A549 (cell line): ENCODE measurements around the gene ISG15. TPM values are rescaled to one million over a fixed set of nuclear protein-coding genes. Genes with fewer than 3 reads are reported as not detected.

Experiments used
- ATAC-seq, 2 experiments: fragments of 200-7000 bp in 1 of 2; fragments of >200 bp in 1 of 2; cut with Nextera tagmentation in 1 of 2; cut with Tn5 transposase in 1 of 2; 3 replicates each; pipeline versions ENCODE4 v1.8.0 to v1.9.1; 2018 to 2020; ENCODE audit warnings: mild to moderate bottlenecking in 1 of 2, moderate library complexity in 1 of 2
- CTCF ChIA-PET: fragments of 300-600 bp; sonication (Branson Sonifier 250); formaldehyde crosslinking; extraction: SDS; loops from one replicate; lab custom pipeline; 2021; ENCODE audit warnings: antibody characterized with exemption, inconsistent platforms; lab: Yijun Ruan, JAX
- POLR2A ChIA-PET: fragments of 350-600 bp; formaldehyde crosslinking; extraction: SDS; loops from one replicate; lab custom pipeline; 2021; ENCODE audit warnings: antibody characterized with exemption, inconsistent platforms; lab: Yijun Ruan, JAX
- DNase-seq, 2 experiments: peaks; one replicate each; pipeline versions ENCODE4 v3.0.0 to v3.0.0-alpha.2; 2011 to 2016; ENCODE audit warnings: low read depth in 1 of 2, low spot score in 1 of 2
- FAIRE-seq: peaks from 2 replicates; lab custom pipeline; 2011; peaks lifted over from hg19 to GRCh38; lab: Jason Lieb, UNC
- H3K27ac ChIP-seq, 2 experiments: fragments of >200 bp; sonication (Bioruptor Twin); formaldehyde crosslinking; 3 replicates each; pipeline ENCODE4 v1.5.1; 2016 to 2017
- H3K4me1 ChIP-seq: fragments of >200 bp; sonication (Bioruptor Twin); formaldehyde crosslinking; 3 replicates; pipeline ENCODE4 v1.6.1; 2016
- H3K4me2 ChIP-seq: fragments of >200 bp; sonication (Bioruptor Twin); formaldehyde crosslinking; 3 replicates; pipeline ENCODE4 v1.6.1; 2016
- H3K4me3 ChIP-seq: fragments of >200 bp; sonication (Bioruptor Twin); formaldehyde crosslinking; 3 replicates; pipeline ENCODE4 v1.5.1; 2016
- H3K9me3 ChIP-seq: fragments of >200 bp; sonication (Bioruptor Twin); formaldehyde crosslinking; 3 replicates; pipeline ENCODE4 v1.6.1; 2016
- BHLHE40 ChIP-seq: IDR thresholded peaks from 2 replicates; pipeline ENCODE4 v1.6.1; 2012; ENCODE audit warnings: low read depth, low read length, inconsistent platforms
- CEBPB ChIP-seq, 2 experiments: fragments of >200 bp in 1 of 2; sonication (Bioruptor Twin) in 1 of 2; formaldehyde crosslinking in 1 of 2; IDR thresholded peaks; 2 replicates each; pipeline ENCODE4 v1.6.1; 2012 to 2016
- CHD2 ChIP-seq: fragments of 150-350 bp; IDR thresholded peaks from 2 replicates; pipeline ENCODE4 v1.6.1; 2014; ENCODE audit warnings: low read length; ENCODE audit not compliant: partially characterized antibody
- CHD4 ChIP-seq: fragments of 200-600 bp; sonication (generic); IDR thresholded peaks from 2 replicates; pipeline ENCODE4 v1.6.1; 2016; ENCODE audit warnings: antibody characterized with exemption, mild to moderate bottlenecking, borderline replicate concordance
- EHMT2 ChIP-seq: fragments of 200-600 bp; sonication (generic); IDR thresholded peaks from 2 replicates; pipeline ENCODE4 v1.6.1; 2016; ENCODE audit warnings: antibody characterized with exemption, low read depth, mild to moderate bottlenecking, moderate library complexity
- EP300 ChIP-seq, 2 experiments: fragments of >200 bp; sonication (Bioruptor Twin); formaldehyde crosslinking; IDR thresholded peaks; 2 replicates in 1 of 2; 3 replicates in 1 of 2; pipeline ENCODE4 v1.6.1; 2016 to 2017
- FOSB ChIP-seq: fragments of 250-450 bp; sonication (Bioruptor Pico); IDR thresholded peaks from 2 replicates; pipeline ENCODE4 v1.5.0; 2020; ENCODE audit warnings: mild to moderate bottlenecking, moderate library complexity
- FOSL2 ChIP-seq, 2 experiments: fragments of 450-650 bp in 1 of 2; fragments of >200 bp in 1 of 2; sonication (Bioruptor Twin) in 1 of 2; formaldehyde crosslinking; IDR thresholded peaks; 2 replicates each; pipeline versions ENCODE4 v1.5.0 to v1.6.1; 2016 to 2020; ENCODE audit warnings: mild to moderate bottlenecking in 1 of 2, moderate library complexity in 1 of 2
- FOXS1 ChIP-seq: fragments of 250-450 bp; sonication (Bioruptor Pico); IDR thresholded peaks from 2 replicates; pipeline ENCODE4 v1.5.0; 2020; ENCODE audit warnings: mild to moderate bottlenecking, moderate library complexity
- HDAC2 ChIP-seq: fragments of 200-600 bp; sonication (generic); IDR thresholded peaks from 2 replicates; pipeline ENCODE4 v1.6.1; 2016
- HOXA7 ChIP-seq: fragments of 250-450 bp; sonication (Bioruptor Pico); IDR thresholded peaks from 2 replicates; pipeline ENCODE4 v1.5.0; 2020; ENCODE audit warnings: mild to moderate bottlenecking, moderate library complexity
- JUN ChIP-seq, 2 experiments: fragments of >200 bp; sonication (Bioruptor Twin); formaldehyde crosslinking; IDR thresholded peaks; 2 replicates in 1 of 2; 3 replicates in 1 of 2; pipeline ENCODE4 v1.6.1; 2016 to 2017
- KDM5A ChIP-seq: fragments of 200-600 bp; sonication (generic); IDR thresholded peaks from 2 replicates; pipeline ENCODE4 v1.6.1; 2016; ENCODE audit warnings: antibody characterized with exemption, mild to moderate bottlenecking
- MAFK ChIP-seq: fragments of 450-650 bp; IDR thresholded peaks from 2 replicates; pipeline ENCODE4 v1.6.1; 2014; ENCODE audit not compliant: partially characterized antibody
- NFE2L2 ChIP-seq: fragments of 150-350 bp; conservative IDR thresholded peaks from 2 replicates; pipeline ENCODE4 v1.6.1; 2014; ENCODE audit warnings: low read length
- NPAS2 ChIP-seq: fragments of 250-450 bp; sonication (Bioruptor Pico); IDR thresholded peaks from 2 replicates; pipeline ENCODE4 v1.8.0; 2022; ENCODE audit warnings: mild to moderate bottlenecking, moderate library complexity, borderline replicate concordance
- PHF8 ChIP-seq: fragments of 200-600 bp; sonication (generic); IDR thresholded peaks from 2 replicates; pipeline ENCODE4 v1.6.1; 2016; ENCODE audit warnings: low read depth, mild to moderate bottlenecking, antibody characterized with exemption, moderate library complexity, borderline replicate concordance
- RCOR1 ChIP-seq: fragments of 150-350 bp; IDR thresholded peaks from 2 replicates; pipeline ENCODE4 v1.6.1; 2014; ENCODE audit warnings: antibody characterized with exemption, low read length, low read depth
- RNF2 ChIP-seq: fragments of 200-600 bp; sonication (generic); IDR thresholded peaks from 2 replicates; pipeline ENCODE4 v1.6.1; 2016; ENCODE audit warnings: low read depth, mild to moderate bottlenecking, antibody characterized with exemption, moderate library complexity, borderline replicate concordance
- TFCP2L1 ChIP-seq: fragments of 250-450 bp; sonication (Bioruptor Pico); IDR thresholded peaks from 2 replicates; pipeline ENCODE4 v1.5.0; 2021; ENCODE audit warnings: mild to moderate bottlenecking
- ZC3H11A ChIP-seq: fragments of 450-650 bp; IDR thresholded peaks from 2 replicates; pipeline ENCODE4 v1.6.1; 2014; ENCODE audit warnings: antibody characterized with exemption, mild to moderate bottlenecking
- ZFP36 ChIP-seq: fragments of 450-650 bp; IDR thresholded peaks from 2 replicates; pipeline ENCODE4 v1.6.1; 2014; ENCODE audit warnings: borderline replicate concordance; ENCODE audit not compliant: partially characterized antibody
- WGBS: methylation state at CpG from one replicate; pipeline ENCODE4 v1.1.6; 2017; ENCODE audit errors: missing lambda C conversion rate; 5-methylcytosine and 5-hydroxymethylcytosine counted together
- polyA plus RNA-seq, 4 experiments: library from polyadenylated mRNA; depleted of rRNA in 3 of 4; stranded (reverse); fragments of >200 nt; fragmentation: RNase III in 1 of 4; extraction: RNeasy Plus Mini Kit Qiagen cat#74134 plus additional on column Dnase treatment in 1 of 4; gene quantifications; 2 replicates in 3 of 4; 3 replicates in 1 of 4; pipeline ENCODE4 v1.2.3, GENCODE V29; 2011 to 2017
- TF ChIP-seq, protein P1 (sequence below): fragments of 150-350 bp; IDR thresholded peaks from 2 replicates; pipeline ENCODE4 v1.6.1; 2014; ENCODE audit warnings: low read depth, mild to moderate bottlenecking, low read length
- TF ChIP-seq, protein P2 (sequence below): fragments of 250-450 bp; sonication (Bioruptor Pico); IDR thresholded peaks from 2 replicates; pipeline ENCODE4 v1.5.0; 2020; ENCODE audit warnings: low read depth, mild to moderate bottlenecking, moderate library complexity
- TF ChIP-seq, protein P3 (sequence below): IDR thresholded peaks from 2 replicates; pipeline ENCODE4 v1.6.1; 2012

The ISG15 gene
- polyA plus RNA-seq, 2 of the 4 experiments (the other 2 are of a cell fraction), result 4.6 to 11.2 TPM

- ATAC-seq (no peak), FAIRE-seq (no peak), DNase-seq (no peak)
- no peaks in the 10 kb centered on the region for H3K4me1 ChIP-seq
- POLR2A ChIA-PET, result no interaction called here
- TF ChIP-seq EP300 (IDR thresholded peaks at IDR 0.05) (no peak), HOXA7 (CRISPR knock-in tag) (no peak), ZC3H11A (no peak), JUN (IDR thresholded peaks at IDR 0.05) (no peak), FOXS1 (CRISPR knock-in tag) (no peak), BHLHE40 (no peak), CHD4 (no peak)
- TF ChIP-seq, protein P1, sequence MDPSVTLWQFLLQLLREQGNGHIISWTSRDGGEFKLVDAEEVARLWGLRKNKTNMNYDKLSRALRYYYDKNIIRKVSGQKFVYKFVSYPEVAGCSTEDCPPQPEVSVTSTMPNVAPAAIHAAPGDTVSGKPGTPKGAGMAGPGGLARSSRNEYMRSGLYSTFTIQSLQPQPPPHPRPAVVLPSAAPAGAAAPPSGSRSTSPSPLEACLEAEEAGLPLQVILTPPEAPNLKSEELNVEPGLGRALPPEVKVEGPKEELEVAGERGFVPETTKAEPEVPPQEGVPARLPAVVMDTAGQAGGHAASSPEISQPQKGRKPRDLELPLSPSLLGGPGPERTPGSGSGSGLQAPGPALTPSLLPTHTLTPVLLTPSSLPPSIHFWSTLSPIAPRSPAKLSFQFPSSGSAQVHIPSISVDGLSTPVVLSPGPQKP, result no peak
- WGBS, result over 99% methylated on average over 13 of the region's 57 CpGs
- no peak overlapping the region for H3K27ac ChIP-seq
- H3K4me3 ChIP-seq, result no peak overlapping the region
- H3K4me2 ChIP-seq, result no peak overlapping the region
- CTCF ChIA-PET, result no interaction called here
- no peaks in the 10 kb centered on the region for H3K9me3 ChIP-seq
These were observed 36.2 kb downstream of the ISG15 start for GRCh38 chr1:1049318-1050165.

GRCh38 chr1:1050577-1051052 is 37.3 kb downstream of the ISG15 start:
- WGBS, result 96% methylated on average over 22 of the region's 32 CpGs
- ATAC-seq, result no peak
- TF ChIP-seq ZFP36, result no peak
- no peak for TF ChIP-seq FOSB (CRISPR knock-in tag)
- no peak for TF ChIP-seq TFCP2L1
- no peak for TF ChIP-seq EP300 (IDR thresholded peaks at IDR 0.05)
- no peak for TF ChIP-seq HDAC2
- no peak for TF ChIP-seq CHD2
- no peak for TF ChIP-seq CEBPB (IDR thresholded peaks at IDR 0.05)
- TF ChIP-seq FOXS1 (CRISPR knock-in tag), result no peak
- TF ChIP-seq RNF2, result no peak
- TF ChIP-seq, protein P2, sequence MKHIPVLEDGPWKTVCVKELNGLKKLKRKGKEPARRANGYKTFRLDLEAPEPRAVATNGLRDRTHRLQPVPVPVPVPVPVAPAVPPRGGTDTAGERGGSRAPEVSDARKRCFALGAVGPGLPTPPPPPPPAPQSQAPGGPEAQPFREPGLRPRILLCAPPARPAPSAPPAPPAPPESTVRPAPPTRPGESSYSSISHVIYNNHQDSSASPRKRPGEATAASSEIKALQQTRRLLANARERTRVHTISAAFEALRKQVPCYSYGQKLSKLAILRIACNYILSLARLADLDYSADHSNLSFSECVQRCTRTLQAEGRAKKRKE (CRISPR knock-in tag), result no peak
- no peak for TF ChIP-seq KDM5A
- TF ChIP-seq EHMT2, result no peak
- TF ChIP-seq RCOR1, result no peak
- TF ChIP-seq NPAS2 (CRISPR knock-in tag), result no peak
- TF ChIP-seq, protein P3, sequence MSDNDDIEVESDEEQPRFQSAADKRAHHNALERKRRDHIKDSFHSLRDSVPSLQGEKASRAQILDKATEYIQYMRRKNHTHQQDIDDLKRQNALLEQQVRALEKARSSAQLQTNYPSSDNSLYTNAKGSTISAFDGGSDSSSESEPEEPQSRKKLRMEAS, result no peak
- Histone ChIP-seq H3K27ac (no peak overlapping the region), H3K9me3 (no peaks in the 10 kb centered on the region), H3K4me3 (no peak overlapping the region), H3K4me1 (no peaks in the 10 kb centered on the region), H3K4me2 (no peak overlapping the region)
- no peak for FAIRE-seq
- ChIA-PET POLR2A (no interaction called here), CTCF (no interaction called here)
- no peak for DNase-seq

- Histone ChIP-seq H3K4me1 (no peaks in the 10 kb centered on the region), H3K9me3 (no peaks in the 10 kb centered on the region), H3K4me2 (no peak overlapping the region), H3K4me3 (no peak overlapping the region), H3K27ac (no peak overlapping the region)
- ATAC-seq (no peak), FAIRE-seq (no peak), DNase-seq (no peak)
- TF ChIP-seq FOSL2 (IDR thresholded peaks at IDR 0.05) (no peak), FOSL2 (CRISPR knock-in tag; IDR thresholded peaks at IDR 0.05) (no peak), MAFK (no peak), CHD4 (no peak), PHF8 (no peak), NFE2L2 (no peak)
- POLR2A ChIA-PET, result no interaction called here
- WGBS, result 98% methylated on average over 8 of the region's 46 CpGs
- CTCF ChIA-PET, result no interaction called here
These were observed 38.0 kb downstream of the ISG15 start for GRCh38 chr1:1051127-1051810.
